K562 (cell line): ENCODE measurements around the gene LINGO3. TPM values are rescaled to one million over a fixed set of nuclear protein-coding genes. Genes with fewer than 3 reads are reported as not detected.

Experiments used
- ATAC-seq: fragments of 200-7000 bp; cut with Tn5 transposase; 3 replicates; pipeline ENCODE4 v1.9.1; 2020; ENCODE audit warnings: moderate library complexity
- BruUV-seq: library from RNA; stranded (reverse); fragments of 400-500 nt; replicated peaks from 2 replicates; lab custom pipeline; 2021; lab: Mats Ljungman, UMichigan
- CTCF ChIA-PET: fragments of 300-600 bp; formaldehyde crosslinking; extraction: SDS; loops from one replicate; lab custom pipeline; 2021; ENCODE audit warnings: low intra/inter-chr PET ratio; lab: Yijun Ruan, JAX
- POLR2A ChIA-PET: fragments of 300-600, 350-650 bp; sonication (Branson Sonifier 250); formaldehyde crosslinking; extraction: SDS; loops from one replicate; lab custom pipeline; 2021; ENCODE audit warnings: antibody characterized with exemption, inconsistent platforms; lab: Yijun Ruan, JAX
- DNase-seq, 4 experiments: peaks; one replicate each; pipeline versions ENCODE4 v3.0.0 to v3.0.0-alpha.2; 2011 to 2018; ENCODE audit warnings: low spot score in 3 of 4, mixed read lengths in 3 of 4; ENCODE audit errors: extremely low read depth in 1 of 4
- FAIRE-seq: peaks from 2 replicates; lab custom pipeline; 2011; peaks lifted over from hg19 to GRCh38; lab: Jason Lieb, UNC
- H2AFZ ChIP-seq: 2 replicates; pipeline ENCODE4 v1.6.0; 2011; ENCODE audit warnings: low read depth, low read length, control low read depth, inconsistent platforms
- H3K27ac ChIP-seq: fragments of 200-600 bp; 3 replicates; pipeline ENCODE4 v1.8.0; 2011; ENCODE audit warnings: low read depth, mild to moderate bottlenecking, control low read depth, inconsistent platforms, low read length, moderate library complexity, mixed read lengths; ENCODE audit errors: extremely low read depth
- H3K27me3 ChIP-seq, 2 experiments: fragments of 300-600 bp in 1 of 2; 2 replicates in 1 of 2; 3 replicates in 1 of 2; pipeline versions ENCODE4 v1.6.0 to v1.8.0; 2011; ENCODE audit warnings: inconsistent platforms in 2 of 2, low read length in 2 of 2, mild to moderate bottlenecking in 1 of 2, mixed read lengths in 1 of 2, moderate library complexity in 1 of 2; ENCODE audit not compliant: control insufficient read depth in 2 of 2, insufficient read depth in 2 of 2
- H3K36me3 ChIP-seq: fragments of 300-600 bp; 3 replicates; pipeline ENCODE4 v1.8.0; 2011; ENCODE audit warnings: mild to moderate bottlenecking, low read length, inconsistent platforms; ENCODE audit not compliant: control insufficient read depth, insufficient read depth
- H3K4me1 ChIP-seq, 2 experiments: fragments of 200-600 bp in 1 of 2; replicated peaks in 1 of 2; 2 replicates in 1 of 2; 3 replicates in 1 of 2; pipeline versions ENCODE4 v1.5.1 to v1.8.0; 2011; ENCODE audit warnings: inconsistent platforms in 2 of 2, low read length in 2 of 2, mild to moderate bottlenecking in 1 of 2, mixed read lengths in 1 of 2, moderate library complexity in 1 of 2; ENCODE audit not compliant: control insufficient read depth in 2 of 2, insufficient read depth in 2 of 2
- H3K4me2 ChIP-seq: 2 replicates; pipeline ENCODE4 v1.6.1; 2011; ENCODE audit warnings: low read length, control low read depth, inconsistent platforms, mixed read lengths; ENCODE audit not compliant: insufficient read depth
- H3K4me3 ChIP-seq: fragments of 200-600 bp; sonication (generic), shearing (Covaris generic); 2 replicates; pipeline ENCODE4 v1.5.1; 2016; ENCODE audit warnings: control low read depth, inconsistent platforms
- H3K79me2 ChIP-seq: fragments of 200-600 bp; 3 replicates; pipeline ENCODE4 v1.8.0; 2011; ENCODE audit warnings: low read length, inconsistent platforms; ENCODE audit not compliant: control insufficient read depth, insufficient read depth
- H3K9ac ChIP-seq, 2 experiments: 2 replicates each; pipeline versions ENCODE4 v1.6.0 to v1.6.1; 2011; ENCODE audit warnings: low read depth in 2 of 2, low read length in 2 of 2, control low read depth in 1 of 2, inconsistent platforms in 1 of 2, mild to moderate bottlenecking in 1 of 2, mixed read lengths in 1 of 2; ENCODE audit not compliant: insufficient read depth in 1 of 2
- H3K9me1 ChIP-seq: one replicate; pipeline ENCODE4 v1.6.0; 2011; ENCODE audit warnings: inconsistent platforms, mild to moderate bottlenecking, low read length, moderate library complexity; ENCODE audit not compliant: control insufficient read depth, insufficient read depth
- H3K9me3 ChIP-seq: replicated peaks from 2 replicates; pipeline ENCODE4 v1.5.1; 2011; ENCODE audit warnings: low read depth, low read length, inconsistent platforms; ENCODE audit not compliant: control insufficient read depth, insufficient read depth
- H4K20me1 ChIP-seq: replicated peaks from 2 replicates; pipeline ENCODE4 v1.6.1; 2011; ENCODE audit warnings: low read length, inconsistent platforms, mixed read lengths; ENCODE audit not compliant: control insufficient read depth, insufficient read depth
- OTX1 ChIP-seq: fragments of 450-650 bp; formaldehyde crosslinking; IDR thresholded peaks from 2 replicates; pipeline ENCODE4 v1.4.0; 2022; ENCODE audit warnings: mild to moderate bottlenecking
- RHOXF2B ChIP-seq: fragments of 250-450 bp; sonication (Bioruptor Pico); conservative IDR thresholded peaks from 2 replicates; pipeline ENCODE4 v1.5.1; 2021
- ZBTB33 ChIP-seq: sonication (generic); formaldehyde crosslinking; IDR thresholded peaks from 2 replicates; pipeline ENCODE4 v1.8.1; 2023; ENCODE audit warnings: mild to moderate bottlenecking, missing genetic modification reagents
- WGBS: fragments of 100-300 bp; shearing (Covaris generic); methylation state at CpG from one replicate; pipeline ENCODE4 v1.1.6; 2016; ENCODE audit warnings: low coverage, mixed read lengths; ENCODE audit not compliant: insufficient coverage; ENCODE audit errors: missing lambda C conversion rate; 5-methylcytosine and 5-hydroxymethylcytosine counted together
- in situ Hi-C: fragments of 300-500 bp; cut with MboI; formaldehyde crosslinking; loops from 4 replicates; pipeline ENCODE4 v1.15.0; 2018; ENCODE audit warnings: inconsistent platforms, mixed read lengths
- intact Hi-C: fragments of 100-400 bp; cut with micrococcal nuclease; formaldehyde crosslinking; loops from 2 replicates; pipeline ENCODE4 v1.14.2; 2022
- polyA plus RNA-seq, 8 experiments: library from polyadenylated mRNA; depleted of rRNA in 4 of 8; stranded (reverse) in 5 of 8; unstranded in 3 of 8; fragments of >200 nt; fragmentation: Nextera tagmentation in 2 of 8; fragmentation: Illumina TruSeq in 1 of 8; extraction: Ambion mirVana in 2 of 8; extraction: Trizol in 1 of 8; gene quantifications; 2 replicates each; pipeline versions ENCODE4 v1.2.1 to v1.2.3, GENCODE V29; 2011 to 2014; ENCODE audit warnings: inconsistent platforms in 1 of 8, missing spikeins in 1 of 8
- total RNA-seq, 7 experiments: library from RNA; depleted of rRNA in 6 of 7; stranded (reverse); fragments of >200 nt in 6 of 7; fragmentation: Illumina TruSeq in 2 of 7; extraction: Trizol in 2 of 7; gene quantifications; 2 replicates each; pipeline versions ENCODE4 v1.2.1 to v1.2.3, GENCODE V29; 2011 to 2021; ENCODE audit warnings: low replicate concordance in 1 of 7

The LINGO3 gene
- total and polyA plus RNA-seq, 9 of the 15 experiments (the other 6 are each of a cell fraction or from before 2014, with no cell fraction given), result 0.03 to 0.05 (median 0.03) TPM; not detected in 6

GRCh38 chr19:2339644-2340310, 31.8 kb upstream of the LINGO3 start:
- intact Hi-C loops, result no loop called here
- Histone ChIP-seq H3K79me2 (peaks cover 24% of the 10 kb centered on the region), H3K9me1 (no peaks in the 10 kb centered on the region), H3K9ac (no peak overlapping the region), H3K4me1 (peaks cover 5 to 75% of the 10 kb centered on the region in 2 experiments; a peak in 3 of 5 replicates), H3K27me3 (no peaks in the 10 kb centered on the region), H3K4me3 (no peak overlapping the region), H3K27ac (no peak overlapping the region), H2AFZ (no peak overlapping the region), H3K36me3 (peaks cover 43% of the 10 kb centered on the region; the same call in 2 of the 3 replicates), H3K9me3 (peaks cover 2% of the 10 kb centered on the region), H4K20me1 (no peaks in the 10 kb centered on the region), H3K4me2 (no peak overlapping the region)
- CTCF ChIA-PET, result no interaction called here
- DNase-seq, result no peak
- POLR2A ChIA-PET, result no interaction called here
- no TSS peak for BruUV-seq
- ATAC-seq, result no peak
- WGBS, result 94% methylated on average over 6 of the region's 52 CpGs
- FAIRE-seq, result no peak
- in situ Hi-C loops, result no loop called here
- no peak for TF ChIP-seq RHOXF2B
- TF ChIP-seq OTX1 (CRISPR knock-in tag), result no peak
- peak; percentile 58 for TF ChIP-seq ZBTB33
